GM20431 (cell line): ENCODE results near the gene PABPN1L.
"Not testable (repeated sequence)": the region's sequence is repeated elsewhere in the genome, so short reads cannot be mapped to it uniquely, and the experiment has no call there.

ENCODE experiments used
- in situ Hi-C: fragments of 300-500 bp; cut with MseI, MboI; formaldehyde crosslinking; loops from one replicate; pipeline ENCODE4 v1.15.0; 2020; ENCODE audit warnings: low sequenced_read_pairs; ENCODE audit not compliant: unreplicated experiment

PABPN1L gene

DNA sequence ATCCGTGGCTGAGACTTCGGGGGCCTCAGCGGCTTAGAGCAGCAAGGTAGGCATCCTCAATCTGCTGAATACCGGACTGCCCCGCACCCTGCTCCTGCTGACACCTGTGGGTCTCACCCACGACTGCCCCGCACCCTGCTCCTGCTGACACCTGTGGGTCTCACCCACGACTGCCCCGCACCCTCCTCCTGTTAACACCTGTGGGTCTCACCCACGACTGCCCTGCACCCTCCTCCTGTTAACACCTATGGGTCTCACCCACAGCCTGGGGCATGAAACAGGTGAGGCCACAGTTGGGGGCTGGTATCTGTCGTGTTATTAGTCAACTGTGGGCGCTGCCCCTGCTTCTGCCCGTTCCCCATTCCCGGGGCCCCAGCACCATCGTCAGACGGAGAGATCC is 36.3 kb upstream of the PABPN1L start:
- in situ Hi-C loops, result no loop called here

DNA sequence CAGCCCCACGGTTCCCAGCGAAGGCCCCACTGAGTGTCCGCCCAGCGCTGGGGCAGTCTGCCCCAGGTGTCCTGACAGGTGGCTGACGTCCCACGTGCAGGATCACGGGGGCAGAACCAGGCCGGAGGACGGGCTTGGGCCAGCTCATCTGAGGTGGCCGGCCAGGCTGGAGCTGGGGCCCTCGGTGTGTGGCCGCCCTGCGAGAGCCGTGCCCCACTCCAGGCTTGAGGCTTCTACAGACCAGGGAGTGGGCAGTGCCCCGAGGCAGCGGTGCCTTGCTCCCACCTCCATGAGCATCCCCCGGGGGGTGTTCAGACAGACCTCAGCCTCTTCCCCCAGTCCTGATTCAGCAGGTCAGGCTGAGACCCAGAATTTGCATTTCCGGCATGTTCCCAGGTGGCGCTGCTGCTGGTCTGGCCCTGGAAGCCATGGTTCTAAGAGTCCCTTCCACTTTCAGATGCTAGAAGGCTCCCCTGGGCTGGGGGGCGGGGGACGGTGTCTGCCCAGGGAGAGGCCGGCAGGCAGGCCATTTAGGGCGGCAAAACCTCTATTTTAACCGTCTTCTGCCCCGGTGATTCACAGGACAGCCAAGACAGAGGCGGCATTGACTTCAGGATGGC is 35.4 kb upstream of the PABPN1L start:
- in situ Hi-C loops, result no loop called here

DNA sequence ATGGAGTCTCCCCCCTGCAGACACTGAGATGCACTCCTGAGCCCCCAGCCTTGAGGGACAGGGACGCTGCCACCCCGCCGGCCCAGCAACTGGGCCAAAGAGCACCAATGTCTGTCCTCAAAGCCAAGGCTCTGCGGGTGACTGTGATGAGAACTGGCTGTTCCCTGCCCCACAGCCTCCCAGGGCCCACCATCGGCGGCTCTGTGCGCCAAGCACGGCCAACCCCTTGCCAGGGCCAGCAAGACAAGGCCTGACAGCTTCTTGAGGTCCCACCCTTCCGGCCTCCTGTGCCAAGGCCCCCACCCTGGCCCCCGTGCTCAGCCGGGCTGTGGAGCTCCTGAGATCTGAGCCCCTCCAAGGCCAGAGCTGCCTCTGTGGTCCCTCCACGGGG is 34.2 kb upstream of the PABPN1L start:
- in situ Hi-C loops, result no loop called here

DNA sequence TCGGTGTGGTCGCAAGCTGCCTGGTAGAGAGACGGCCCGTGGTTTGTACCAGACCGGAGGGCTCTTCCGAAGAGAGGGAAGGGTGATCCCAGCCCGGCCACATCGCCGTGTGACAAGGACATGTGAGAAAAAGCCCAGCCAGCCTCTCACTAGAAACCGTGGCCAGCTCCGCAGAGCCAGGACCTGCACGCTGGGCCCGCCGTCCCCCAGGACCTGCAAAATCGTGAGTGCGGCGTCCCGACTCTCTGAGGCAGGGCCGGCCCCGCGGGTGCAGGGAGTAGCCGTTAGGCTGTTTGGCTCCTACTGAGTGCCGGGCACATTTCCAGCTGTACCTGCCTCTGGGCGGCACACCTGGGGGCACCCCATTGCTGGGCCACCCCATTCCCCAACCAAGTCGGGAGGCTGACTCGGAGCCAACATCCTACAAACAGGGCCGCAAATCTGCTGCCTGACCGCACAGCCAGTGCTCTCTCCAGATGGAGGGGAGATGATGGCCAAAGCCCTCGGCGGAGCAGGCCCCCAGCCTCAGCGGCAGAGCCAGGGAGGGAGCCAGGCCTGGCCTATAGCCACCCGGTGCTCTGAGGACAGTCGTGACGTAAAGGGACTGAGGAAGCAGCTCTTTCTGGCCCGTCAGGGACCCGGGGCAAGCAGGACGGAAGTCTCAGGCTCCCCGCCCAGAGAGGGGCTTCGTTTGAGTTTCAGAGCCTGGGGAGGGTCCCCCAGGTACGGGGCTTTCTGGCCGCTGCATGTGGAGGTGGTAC is 33.6 kb upstream of the PABPN1L start:
- in situ Hi-C loops, result no loop called here

DNA sequence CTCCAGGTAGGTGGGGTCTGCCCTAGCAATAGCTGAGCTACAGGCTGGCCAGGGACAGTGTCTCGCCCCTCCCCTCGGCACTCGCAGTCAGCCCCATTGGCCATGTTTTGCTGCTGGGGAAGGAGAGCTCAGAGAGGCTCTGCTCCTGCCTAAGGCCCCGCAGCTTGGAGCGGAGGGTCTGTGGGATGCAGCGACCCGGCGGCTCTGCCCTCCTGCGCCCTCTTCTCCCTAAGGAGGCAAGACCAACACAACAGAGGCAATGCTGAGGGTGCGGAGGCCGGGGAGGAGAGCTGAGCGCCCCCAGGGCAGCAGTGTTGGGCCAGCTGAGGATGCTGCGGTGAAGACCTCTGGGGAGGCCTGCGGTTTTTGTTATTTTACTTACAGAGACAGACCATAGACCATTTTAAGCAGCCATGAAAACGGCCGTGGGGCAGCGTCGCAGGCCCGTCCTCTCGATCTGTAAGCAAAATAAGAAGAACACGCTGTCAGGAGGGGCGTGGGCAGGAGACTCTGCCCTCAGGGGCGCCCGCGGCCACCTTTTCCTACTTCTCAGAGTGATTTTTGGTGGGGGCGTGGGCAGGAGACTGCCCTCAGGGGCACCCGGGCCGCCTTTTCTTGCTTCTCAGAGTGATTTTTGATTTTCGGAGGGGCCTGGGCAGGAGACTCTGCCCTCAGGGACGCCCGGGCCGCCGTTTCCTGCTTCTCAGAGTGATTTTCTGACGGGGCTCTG is 31.4 kb upstream of the PABPN1L start:
- in situ Hi-C loops, result no loop called here

DNA sequence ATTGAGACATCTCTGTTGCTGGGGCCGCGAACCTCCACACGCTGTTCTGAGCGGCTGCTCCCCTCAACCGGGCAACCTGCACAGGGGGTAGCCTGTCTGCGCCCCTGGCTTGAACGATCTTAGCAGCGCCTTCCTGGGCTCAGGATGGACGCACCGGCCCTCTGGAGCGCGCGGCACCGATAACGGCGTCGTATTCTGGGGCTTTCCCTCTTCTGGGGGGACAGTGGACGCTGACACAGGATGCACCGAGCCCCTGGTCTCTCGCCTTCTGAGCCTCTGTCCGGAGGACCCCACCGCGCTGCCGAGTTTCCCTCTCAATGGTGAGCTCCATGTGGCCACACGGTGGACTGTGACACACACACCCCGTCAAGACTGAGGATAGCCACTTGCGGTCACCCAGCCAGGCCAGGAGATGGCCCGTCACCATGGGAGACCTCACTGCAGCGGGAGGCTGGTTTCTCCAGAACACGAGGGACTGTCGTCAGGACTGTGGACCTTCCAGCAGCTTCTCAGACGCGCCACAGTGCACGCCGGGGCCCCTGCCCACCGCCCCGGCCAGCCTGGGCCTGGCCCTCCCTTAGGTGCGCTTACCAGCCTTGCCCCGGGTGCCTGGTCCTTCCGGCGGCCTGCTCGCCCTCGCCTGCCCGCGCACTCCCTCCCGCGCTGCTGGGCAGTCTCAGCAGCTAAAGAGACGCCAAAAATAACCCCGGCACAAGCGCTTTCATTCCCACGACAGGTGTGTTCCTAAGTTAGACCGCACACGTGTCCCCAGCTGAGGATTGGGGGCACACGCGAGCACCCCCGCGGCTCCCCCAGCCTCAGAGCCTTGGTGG is 30.0 kb upstream of the PABPN1L start:
- in situ Hi-C loops, result no loop called here

DNA sequence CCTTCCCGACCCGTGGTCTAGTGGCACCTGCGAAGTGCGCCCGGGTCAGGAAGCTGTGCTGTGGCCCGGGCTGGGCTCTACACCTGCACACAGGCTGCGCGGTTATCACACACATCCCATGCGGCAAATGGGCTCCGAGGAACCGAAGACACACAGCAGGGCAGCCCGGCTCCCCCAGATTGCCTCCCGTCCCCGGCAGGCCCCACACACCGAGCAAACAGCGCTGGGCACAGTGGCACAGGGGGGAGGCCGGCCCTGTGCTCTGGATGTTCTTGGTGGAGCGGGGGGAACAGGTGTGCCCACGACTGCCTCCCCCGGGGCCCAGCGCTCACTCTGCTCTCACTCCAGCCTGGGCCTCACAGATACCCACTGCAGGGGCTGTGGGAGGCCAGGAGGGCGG is 28.9 kb upstream of the PABPN1L start:
- in situ Hi-C loops, result no loop called here

DNA sequence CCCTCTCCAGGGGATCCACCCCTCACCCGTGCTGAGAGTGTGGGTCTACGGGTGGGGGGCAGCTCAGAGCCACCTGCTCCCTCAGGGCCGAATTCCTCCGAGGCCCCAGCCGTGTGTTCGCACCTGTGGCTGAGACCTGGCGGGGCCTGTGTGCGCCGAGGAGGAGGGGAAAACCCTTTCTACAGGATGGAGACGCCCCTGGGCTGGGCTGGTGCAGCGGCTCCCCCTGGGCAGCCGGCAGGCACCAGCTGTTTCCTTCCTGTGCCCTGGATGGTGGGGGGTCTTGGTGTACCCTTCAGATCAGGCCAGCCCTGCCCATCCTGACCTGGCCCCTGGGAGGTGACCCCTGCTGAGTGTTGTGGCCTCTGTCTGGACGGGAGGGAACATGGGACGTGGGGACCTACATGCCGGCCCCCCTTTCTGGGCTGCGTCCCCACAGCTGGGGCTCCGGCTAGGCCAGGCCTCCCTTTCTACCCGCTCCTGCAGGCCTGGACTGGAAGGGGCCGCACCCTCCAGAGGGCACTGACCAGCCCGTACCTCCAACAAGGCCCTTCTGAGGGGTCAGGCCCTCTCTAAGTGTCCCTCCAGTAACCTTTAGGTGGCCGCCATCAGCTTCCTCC is 28.3 kb upstream of the PABPN1L start:
- in situ Hi-C loops, result no loop called here

DNA sequence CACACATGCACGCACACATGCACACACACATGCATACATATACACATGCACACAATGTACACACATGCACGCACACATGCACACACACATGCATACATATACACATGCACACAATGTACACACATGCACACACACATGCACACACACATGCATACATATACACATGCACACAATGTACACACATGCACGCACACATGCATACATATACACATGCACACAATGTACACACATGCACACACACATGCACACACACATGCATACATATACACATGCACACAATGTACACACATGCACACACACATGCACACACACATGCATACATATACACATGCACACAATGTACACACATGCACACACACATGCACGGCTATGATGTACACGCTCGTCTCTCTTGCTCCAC is 27.8 kb upstream of the PABPN1L start:
- in situ Hi-C loops, result not testable (repeated sequence)

DNA sequence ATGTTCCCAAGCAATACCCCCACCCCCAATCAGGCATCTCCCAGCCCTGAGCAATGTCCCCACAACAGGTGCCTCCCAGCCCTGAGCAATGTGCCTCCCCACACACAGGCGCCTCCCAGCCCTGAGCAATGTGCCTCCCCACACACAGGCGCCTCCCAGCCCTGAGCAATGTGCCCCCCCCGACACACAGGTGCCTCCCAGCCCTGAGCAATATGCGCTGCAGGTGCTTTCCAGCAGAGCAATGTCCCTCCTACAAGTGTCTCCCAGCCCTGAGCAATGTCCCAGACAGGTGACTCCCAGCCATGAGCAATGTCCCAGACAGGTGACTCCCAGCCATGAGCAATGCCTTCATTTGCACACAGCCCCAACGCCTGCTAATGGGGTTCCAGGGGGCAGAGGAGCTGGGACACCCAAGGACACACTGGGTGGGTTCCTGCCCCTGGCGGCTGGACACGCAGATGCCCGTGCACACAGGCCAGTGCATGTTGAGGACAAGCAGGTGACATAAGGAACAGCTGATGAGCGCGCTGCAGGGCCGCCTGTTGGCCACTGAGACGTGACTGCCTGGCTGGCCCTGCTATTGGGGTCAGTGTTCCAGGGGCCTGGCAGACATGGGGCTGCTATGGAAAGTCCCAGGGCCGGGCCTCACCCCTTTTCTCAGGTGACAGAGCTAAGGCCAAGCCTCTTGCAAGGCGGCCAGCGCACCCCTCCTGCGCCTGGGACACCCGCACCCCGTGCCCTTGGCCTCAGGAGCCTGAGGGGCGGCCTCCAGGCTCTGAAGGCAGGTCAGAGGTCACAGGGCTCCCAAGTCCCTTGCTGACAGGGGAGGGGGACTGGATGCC is 26.9 kb upstream of the PABPN1L start:
- in situ Hi-C loops, result no loop called here

DNA sequence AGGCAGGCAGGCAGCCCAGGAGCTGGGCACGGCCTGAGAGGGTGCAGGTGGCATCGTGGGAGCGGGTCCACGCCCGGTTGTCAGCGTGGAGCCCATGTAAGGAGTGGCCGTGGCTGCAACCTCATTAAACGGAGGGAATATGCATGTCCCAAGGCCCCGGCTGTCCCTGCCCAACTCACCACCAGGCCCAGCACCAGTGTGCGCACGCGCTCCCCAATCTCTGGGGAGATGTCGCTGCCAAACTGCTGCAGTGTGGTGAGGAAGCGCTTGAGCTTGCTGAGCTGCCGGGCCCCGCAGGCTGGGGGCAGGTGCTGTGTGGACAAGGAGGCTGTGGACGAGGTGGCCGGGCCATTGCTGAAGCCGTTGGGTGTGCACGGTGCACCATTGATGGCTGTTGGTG is 25.6 kb upstream of the PABPN1L start:
- in situ Hi-C loops, result no loop called here

DNA sequence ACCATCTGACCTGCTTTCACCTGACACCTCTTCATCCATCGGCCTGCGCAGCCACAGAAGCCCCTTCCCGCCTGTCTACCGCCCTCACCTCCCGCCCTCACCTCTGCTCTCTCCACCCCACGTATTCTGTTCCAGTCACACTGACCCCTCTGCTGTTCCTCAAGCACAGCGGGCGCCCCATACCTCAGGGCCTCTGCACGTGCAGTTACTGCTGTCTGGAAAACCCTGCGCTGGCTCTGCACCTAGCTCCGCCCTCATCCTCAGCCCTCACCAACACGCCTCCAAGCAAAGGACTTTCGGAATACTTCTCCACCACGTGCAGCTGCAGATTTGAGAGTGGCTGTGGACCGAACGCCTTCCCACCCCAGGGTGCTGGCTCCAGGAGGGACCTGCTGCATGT is 24.6 kb upstream of the PABPN1L start:
- in situ Hi-C loops, result no loop called here

DNA sequence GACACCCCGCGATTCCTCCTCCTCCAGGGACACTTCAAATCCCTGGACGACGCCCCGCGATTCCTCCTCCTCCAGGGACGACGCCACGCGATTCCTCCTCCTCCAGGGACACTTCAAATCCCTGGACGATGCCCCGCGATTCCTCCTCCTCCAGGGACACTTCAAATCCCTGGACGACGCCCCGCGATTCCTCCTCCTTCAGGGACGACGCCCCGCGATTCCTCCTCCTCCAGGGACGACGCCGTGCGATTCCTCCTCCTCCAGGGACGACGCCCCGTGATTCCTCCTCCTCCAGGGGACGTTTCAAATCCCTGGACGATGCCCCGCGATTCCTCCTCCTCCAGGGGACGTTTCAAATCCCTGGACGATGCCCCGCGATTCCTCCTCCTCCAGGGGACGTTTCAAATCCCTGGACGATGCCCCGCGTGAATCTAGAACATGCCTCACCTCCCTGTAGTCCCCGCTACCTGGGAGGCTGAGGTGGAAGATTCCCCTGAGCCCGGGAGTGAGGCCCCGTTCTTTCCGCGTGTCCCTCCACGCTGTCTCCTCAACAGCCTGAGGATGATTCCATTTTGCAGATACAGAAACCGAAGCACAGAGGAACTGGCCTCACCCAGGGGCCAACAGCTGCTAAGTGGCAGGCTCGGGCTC is 23.4 kb upstream of the PABPN1L start:
- in situ Hi-C loops, result not testable (repeated sequence)

DNA sequence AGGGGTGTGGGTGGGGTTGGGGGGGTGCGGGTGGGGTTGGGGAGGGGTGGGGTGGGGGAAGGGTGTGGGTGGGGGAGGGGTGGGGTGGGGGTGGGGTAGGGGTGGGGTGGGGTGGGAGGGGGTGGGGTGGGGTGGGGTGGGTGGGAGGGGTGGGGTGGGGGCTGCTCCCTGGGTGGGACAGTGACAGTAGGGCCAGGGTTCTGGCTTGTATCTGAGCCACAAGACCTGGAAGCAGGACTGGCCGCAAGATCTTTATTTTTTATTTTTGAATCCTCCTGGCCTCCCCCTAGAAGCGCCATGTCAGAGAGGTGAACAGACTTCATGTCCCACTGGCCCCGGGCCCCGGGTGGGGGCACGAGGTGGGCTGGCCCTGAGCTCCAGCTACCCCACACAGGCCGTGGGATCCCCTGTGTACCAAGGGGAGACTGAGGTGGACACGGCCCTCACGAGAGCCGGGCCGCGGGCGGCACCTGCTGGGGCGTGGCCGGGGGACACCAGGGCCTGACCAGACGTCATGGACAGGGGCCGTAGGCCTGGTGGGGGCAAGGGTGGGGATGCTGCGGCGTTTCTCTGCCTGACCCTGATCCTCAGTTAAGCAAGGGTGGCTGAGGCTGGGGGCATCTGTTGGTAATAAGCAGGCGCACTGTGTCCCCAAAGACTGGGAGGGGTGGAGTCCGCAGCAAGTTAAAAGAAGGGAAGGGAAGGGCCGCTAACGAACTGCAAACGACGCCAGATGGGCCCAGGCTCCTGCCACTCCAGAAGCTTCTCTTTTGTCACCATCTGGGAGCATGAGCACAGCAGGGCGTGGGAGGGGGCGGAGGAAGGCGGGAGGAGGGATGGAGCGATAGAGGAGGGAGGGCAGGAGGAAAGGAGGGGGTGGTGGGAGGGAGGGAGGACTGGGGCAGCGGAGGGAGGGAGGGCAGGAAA is 22.3 kb upstream of the PABPN1L start:
- in situ Hi-C loops, result no loop called here

DNA sequence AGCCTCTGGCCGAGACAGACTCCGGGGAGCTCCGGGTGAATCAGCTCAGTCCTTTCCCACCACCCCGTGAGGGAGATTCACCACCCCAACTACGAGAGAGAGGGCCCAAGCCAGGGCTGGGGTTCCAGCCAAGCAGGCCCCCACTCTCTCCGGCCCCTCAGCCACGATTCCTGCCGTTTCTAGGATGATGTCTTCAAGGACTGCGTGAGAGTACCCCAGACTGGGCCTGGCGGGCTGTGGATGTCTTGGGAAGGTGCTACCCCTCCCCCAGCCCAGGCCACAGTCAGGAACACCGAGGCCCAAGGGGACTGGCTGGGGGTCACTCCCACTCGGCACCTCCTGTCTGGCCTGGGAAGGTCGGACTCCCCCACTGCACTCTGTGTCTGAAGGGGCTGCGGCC is 21.6 kb upstream of the PABPN1L start:
- in situ Hi-C loops, result no loop called here

DNA sequence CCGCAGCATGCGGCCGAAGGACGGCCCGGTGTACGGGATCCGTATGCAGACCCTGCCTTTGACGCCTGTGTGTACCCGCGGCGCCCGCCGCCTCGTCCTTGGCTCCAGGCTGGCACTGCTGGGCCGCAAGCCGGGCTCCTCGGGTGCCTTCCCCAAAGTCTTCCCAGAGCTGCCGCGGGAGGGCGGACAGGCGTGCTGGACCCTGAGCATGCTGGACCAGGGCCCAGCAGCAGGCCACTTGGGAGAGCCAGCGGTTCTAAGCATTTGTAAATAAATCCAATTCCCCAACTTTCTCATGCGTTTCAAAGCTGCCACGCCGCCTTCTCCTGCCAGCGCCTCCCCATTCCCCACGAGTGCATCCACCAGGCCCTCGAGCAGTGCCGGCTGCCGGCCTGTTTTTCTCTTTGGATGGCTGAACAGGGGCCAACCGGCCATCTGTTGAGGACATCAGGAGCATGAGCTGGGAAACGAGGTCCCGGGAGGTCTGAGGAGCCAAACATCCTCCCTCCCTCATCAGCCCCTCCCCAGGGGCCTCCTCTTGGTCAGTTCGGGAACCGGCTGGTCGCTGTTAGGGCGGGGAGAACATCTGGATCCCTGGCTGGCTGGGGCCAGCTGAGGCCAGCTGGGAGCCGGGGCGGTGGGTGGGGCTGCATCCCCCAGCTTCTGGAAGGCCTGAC is 20.5 kb upstream of the PABPN1L start:
- in situ Hi-C loops, result no loop called here

DNA sequence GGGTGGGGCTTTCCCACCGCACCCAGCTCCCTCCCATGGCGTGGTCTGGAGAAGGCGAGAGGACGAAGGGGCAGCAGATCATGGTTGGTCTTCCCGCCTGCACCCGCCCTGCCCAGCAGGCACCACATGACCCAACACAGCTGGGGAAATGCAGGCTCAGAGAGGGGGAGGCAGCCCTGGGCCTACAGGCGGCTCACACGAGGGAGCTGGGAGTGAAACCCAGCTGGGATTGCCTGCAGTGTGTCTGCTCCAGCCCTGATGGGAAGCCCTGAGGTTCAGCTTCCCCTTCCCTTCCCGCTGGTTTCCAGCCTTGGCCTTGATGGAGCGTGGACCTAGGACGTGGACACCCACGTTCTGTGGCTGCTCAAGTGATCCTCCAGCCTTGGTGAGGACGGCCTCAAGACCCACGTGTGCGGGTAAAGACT is 20.0 kb upstream of the PABPN1L start:
- in situ Hi-C loops, result no loop called here
